ENCODE data around the gene ZNRD2.

- TF ChIP-seq CTCF (IDR thresholded peaks at IDR 0.05) (no peak), POLR2A (IDR thresholded peaks at IDR 0.05; ENCODE audit: low read depth) (no peak), EP300 (IDR thresholded peaks at IDR 0.05) (no peak)
Measured at GRCh38 chr11:65556470-65557279, 13.6 kb upstream of the ZNRD2 start.

Data from esophagus muscularis mucosa (tissue), 4 donors.